HG03039 (cell line): ENCODE results near the gene COL6A6.
"Not testable (repeated sequence)": the region's sequence is repeated elsewhere in the genome, so short reads cannot be mapped to it uniquely, and the experiment has no call there.

Experiments
- ATAC-seq: cut with Tn5 transposase; IDR thresholded peaks from one replicate; pipeline ENCODE4 v1.9.1; 2021; ENCODE audit warnings: mild to moderate bottlenecking, moderate library complexity; ENCODE audit not compliant: unreplicated experiment

Gene COL6A6

DNA sequence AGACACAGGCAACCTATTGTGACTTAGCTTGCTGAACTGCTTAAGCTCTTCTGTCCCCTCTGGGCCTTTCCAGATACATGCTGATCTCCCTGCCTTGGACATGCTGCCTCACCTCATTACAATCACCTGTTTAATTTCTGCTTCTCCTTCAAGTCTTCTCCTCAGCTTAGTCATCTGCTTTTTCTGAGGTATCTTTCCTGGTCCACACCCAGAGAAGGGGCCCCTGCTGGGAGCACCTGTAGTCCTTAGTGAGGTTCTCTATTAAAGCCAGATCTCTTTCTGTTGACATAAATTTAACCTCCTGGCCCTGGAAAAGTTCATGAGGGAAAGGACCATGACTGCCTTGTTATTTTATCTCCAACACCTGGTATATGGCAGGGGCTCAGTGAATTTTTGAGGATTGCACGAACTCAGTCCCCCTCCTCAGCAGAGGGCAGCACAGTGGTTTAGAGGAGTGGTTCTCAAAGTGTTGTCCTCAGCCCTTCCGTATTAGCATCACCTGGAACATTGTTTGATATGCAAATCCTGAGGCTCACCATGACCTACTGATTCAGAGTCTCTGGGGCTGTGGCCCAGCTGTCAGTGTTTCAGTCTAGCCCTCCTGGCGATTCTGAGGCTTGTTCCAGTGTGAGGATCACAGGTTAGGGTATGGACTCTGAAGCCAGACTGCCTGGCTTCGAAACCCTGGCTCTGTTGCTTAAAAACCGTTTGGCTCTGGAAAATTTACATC is 12.7 kb downstream of the COL6A6 start:
- no peak for ATAC-seq

DNA sequence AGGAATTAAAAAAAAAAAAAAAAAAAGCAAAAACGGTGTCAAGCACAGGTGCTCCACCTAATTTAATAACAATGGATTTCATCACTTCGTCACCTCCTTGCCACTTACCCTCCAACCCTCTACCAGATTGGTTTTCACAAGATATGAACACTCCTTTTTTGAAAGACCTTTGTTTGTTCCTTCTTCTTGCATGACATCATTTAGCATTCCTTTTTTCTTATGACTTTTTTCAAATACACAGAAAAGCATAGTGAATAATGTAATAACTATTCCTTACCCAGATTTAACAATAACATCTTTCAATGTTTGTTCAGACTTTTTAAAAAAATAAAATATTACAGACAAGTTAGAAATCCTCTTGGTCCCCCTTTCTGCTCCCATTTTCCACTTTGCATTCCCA is 16.3 kb downstream of the COL6A6 start:
- ATAC-seq: no peak

DNA sequence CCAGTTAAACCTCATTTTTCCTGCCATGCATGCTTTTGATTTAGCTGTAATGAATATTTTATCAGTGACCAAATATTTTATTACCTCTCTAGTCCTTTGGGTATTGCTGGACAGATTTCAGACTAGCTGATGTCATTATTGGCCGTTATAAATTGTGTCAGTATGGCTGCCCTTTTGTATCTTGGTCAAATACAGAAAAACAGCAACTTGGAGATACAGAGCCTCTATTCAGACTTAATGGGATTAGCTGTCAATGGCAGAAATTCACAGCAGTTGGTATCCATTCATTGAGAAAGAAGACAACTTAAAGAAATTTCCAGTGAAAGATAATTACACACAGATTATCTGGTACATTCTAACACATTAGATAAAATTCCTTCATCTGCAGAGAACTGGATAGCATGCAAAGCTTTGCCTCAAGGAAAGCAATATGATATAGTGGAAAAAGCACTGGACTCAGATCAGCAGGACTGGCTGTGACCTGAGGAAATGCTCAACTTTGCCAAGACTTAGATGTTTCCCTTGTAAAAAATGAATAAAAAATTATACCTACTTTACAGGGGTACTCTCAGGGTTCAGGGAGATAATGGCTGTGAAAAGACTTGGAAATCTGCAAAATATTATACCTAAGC is 20.8 kb downstream of the COL6A6 start:
- ATAC-seq: no peak

DNA sequence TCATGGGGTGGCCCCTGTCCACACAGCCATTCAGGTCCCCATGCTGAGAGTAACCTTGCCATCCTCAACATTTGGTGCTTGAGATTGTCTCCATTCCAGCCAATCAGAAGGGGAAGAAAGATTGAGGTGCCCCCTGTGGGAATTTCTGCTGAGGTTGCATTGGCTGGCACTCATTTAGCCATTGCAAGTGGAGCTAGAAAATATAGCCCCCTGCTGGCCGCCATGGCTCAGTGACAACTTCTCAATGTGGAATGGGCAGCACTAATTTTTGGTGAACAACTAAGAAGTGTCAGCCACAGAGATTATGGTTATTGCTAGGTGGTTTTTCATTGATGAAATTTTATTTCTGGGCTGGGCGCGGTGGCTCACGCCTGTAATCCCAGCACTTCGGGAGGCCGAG is 22.0 kb downstream of the COL6A6 start:
- no peak for ATAC-seq

DNA sequence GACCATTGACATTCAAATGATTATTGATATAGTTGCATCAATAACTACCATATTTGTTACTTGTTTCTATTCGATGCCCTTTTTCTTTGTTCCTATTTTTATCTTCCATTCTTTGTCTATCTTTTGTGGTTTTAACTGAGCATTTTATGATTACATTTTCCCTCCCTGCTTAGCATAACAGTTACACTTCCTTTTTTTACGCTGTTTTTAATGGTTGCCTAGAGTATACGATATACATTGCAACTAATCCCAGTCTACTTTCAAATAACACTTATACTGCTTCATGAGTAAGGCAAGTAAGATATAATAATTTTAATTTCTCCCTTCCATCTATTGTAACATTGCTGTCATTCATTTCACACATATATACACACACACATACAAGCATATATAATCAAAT is 26.3 kb downstream of the COL6A6 start:
- no peak for ATAC-seq

DNA sequence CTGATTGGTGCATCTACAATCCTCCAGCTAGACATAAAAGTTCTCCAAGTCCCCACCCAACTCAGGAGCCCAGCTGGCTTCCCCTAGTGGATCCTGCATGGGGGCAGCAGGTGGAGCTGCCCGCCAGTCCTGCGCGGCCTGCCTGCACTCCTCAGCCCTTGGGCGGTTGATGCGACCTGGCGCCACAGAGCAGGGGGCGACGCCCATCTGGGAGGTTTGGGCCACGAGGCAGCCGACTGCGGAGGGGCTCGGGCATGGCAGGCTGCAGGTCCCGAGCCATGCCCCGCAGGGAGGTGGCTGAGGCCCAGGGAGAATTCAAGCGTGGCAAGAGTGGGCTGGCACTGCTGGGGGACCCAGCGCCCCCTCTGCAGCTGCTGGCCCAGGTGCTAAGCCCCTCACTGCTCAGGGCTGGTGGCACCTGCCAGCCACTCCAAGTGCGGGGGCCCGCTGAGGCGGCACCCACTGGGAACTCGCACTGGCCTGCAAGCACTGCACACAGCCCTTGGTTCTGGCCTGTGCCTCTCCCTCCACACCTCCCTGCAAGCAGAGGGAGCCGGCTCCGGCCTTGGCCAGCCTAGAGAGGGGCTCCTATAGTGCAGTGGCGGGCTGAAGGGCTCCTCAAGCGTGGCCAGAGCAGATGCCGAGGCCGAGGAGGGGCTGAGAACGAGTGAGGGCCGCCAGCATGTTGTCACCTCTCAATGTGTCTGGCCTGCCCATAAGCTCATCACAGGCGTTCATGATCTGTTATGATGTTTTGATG is 30.1 kb downstream of the COL6A6 start:
- no peak for ATAC-seq

DNA sequence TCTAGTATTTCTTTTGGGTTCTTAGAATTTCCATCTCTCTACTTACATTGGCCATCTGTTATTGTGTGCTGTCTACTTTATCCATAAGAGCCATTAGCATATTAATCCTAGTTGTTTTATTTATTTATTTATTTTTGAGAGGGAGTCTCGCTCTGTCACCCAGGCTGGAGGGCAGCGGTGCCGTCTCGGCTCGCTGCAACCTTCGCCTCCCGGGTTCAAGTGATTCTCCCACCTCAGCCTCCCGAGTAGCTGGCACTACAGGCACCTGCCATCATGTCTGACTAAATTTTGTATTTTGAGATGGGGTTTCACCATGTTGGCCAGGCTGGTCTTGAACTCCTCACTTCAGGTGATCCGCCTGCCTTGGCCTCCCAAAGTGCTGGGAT is 30.7 kb downstream of the COL6A6 start:
- not testable (repeated sequence) for ATAC-seq

DNA sequence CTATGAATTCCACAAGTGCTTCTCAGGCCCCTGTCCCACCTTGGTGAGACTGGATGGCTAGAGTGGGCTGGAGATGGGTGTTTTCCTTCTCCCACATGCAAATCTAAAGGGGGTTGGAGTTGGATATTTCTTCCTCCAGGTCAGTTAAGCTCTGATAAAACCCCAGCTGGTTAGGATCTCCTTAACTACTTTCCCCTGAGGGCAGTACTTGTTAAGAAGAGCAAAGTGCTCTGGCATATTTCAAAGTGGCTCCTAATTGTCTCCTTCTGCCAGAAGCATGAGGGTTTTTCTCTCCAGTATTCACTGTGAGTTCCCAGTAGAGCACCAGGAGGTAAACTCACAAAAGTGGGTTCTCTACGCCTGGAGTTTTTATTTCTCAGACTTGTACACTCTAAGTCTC is 31.4 kb downstream of the COL6A6 start:
- ATAC-seq: no peak

DNA sequence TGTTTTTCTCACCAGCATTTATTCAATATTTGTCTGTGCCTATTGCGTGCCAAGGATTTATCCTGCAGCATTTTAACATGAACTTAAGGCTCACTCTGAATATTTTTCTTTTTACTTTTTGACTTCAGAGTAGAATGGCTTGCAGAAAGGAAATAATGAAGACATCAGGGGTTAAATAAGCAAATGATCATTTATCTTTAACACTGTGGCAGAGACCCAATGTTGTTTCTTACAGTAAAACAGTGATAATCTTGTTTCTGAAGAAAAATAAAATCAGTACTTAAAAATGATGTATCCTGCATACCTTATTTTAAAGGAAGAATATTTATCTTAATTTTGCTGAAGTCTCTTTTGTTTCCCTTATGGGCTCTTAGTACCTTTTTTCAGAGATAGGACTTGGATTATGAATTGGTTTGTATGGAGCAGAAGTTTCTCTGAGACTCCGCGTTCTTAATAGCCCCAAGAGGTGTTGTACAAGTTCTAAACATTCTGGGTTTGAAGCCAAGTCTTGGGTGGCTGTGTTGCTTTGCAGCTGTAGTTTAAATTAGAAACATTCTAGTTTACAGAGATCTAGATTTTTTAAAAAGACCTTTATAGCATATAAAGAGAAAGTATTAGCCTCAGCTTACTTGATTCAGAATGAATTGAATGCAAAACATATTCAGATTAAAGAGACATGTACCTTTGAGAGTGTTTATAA is 40.5 kb downstream of the COL6A6 start:
- ATAC-seq: no peak

DNA sequence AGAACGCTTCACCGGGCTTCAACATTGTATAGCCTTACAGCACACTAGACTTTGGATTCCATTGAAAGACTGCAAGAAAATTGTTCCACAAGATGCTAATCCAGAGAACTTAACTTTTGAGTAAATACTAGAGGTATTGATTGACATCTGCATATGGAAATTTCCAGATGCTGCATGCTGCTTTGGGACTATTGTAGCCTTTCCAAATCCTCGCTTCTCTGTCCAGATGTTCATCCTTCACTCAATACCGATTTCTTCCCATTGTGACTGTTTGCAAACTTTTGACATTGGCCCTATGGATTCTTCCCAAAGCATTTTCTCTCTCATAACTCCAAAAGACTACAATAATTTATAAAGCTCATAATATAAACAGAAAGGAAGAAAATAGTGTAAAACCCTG is 41.4 kb downstream of the COL6A6 start:
- ATAC-seq: no peak

DNA sequence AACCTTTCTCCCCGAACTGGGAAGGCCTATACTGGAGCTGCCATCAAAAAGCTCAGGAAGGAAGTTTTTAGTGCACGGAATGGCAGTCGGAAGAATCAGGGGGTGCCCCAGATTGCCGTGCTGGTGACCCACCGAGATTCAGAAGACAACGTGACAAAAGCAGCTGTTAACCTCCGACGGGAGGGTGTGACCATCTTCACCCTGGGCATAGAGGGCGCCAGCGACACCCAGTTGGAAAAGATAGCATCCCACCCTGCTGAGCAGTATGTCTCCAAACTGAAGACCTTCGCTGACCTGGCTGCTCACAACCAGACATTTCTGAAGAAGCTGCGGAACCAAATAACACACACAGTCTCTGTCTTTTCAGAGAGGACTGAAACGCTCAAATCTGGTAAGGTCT is 48.2 kb downstream of the COL6A6 start:
- ATAC-seq: no peak
